ENCODE data around the gene TFIP11.

TFIP11 gene

DNA sequence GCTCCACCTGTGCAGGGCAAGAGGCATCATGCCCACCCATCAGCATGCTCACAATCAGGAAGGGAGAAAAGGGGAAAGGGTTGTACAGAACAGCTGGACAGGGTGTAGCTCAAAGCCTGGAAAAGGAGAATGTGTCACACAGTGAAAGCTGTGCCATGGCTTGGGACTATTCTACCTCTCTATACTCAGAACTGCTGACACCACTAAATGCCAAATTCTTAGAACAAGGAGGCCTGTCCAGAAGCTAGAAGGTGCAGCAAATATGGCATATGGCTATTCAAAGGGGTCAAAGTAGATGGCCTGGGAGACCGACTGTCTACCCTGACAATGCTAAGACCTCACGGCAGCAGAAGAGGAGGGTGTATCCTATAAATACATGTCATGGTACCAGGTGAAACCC is 41.5 kb downstream of the TFIP11 start:
- Histone ChIP-seq H3K9me3 (ENCODE audit: control insufficient read depth, low read depth, low read length) (no peaks in the 10 kb centered on the region), H3K27me3 (ENCODE audit: control insufficient read depth, insufficient read depth, low read length) (no peaks in the 10 kb centered on the region), H3K36me3 (ENCODE audit: control insufficient read depth, low read depth, low read length) (peaks cover 77% of the 10 kb centered on the region), H3K4me1 (ENCODE audit: control insufficient read depth, low read depth, low read length) (no peaks in the 10 kb centered on the region), H3K9ac (ENCODE audit: low read length) (no peak overlapping the region), H3K27ac (ENCODE audit: low read length) (no peak overlapping the region), H3K4me3 (ENCODE audit: low read length) (no peak overlapping the region)

DNA sequence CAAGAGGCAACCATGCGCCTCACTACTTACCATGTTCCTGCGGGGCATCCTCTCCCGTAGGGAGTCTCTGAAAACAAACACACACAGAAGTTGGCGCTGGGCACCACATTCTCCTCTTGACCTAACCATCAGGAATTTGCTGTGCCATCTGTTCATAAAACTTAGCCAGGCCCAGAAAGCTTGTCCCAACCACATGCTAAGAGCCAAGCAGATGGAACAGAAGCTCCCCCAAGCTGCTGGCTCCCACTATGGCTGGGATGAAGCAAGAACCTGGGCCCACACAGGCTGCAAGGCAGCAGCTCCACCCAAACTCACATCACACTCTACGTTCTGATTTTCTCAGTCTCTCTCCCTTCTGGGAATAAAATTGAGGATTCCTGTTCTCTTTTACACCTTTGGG is 46.1 kb downstream of the TFIP11 start:
- no peaks in the 10 kb centered on the region for H3K4me1 ChIP-seq (ENCODE audit: control insufficient read depth, low read depth, low read length)
- H3K9ac ChIP-seq (ENCODE audit: low read length): no peak overlapping the region
- H3K27me3 ChIP-seq (ENCODE audit: control insufficient read depth, insufficient read depth, low read length): no peaks in the 10 kb centered on the region

DNA sequence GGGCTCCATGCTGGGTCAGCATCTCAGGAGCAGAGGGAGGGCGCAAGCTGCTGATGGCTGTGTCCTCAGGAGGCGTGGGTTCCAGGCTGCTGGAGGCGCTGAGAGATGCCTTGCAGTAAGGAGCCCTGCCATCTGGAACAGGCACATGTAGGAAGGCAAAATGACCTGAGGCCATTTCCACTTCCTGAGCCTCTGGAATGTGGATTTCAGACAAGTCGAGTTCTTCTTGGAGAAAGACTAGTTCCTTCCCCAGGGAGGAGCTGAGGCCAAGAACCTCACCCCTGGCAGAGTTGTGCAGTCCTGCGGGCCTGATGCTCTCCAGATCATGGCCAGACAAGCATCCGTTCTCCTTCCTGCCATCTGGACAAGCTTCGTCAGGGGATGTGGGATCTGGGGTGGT is 48.0 kb downstream of the TFIP11 start:
- no peak overlapping the region for H3K9ac ChIP-seq (ENCODE audit: low read length)
- H3K27me3 ChIP-seq (ENCODE audit: control insufficient read depth, insufficient read depth, low read length): no peaks in the 10 kb centered on the region
- no peaks in the 10 kb centered on the region for H3K4me1 ChIP-seq (ENCODE audit: control insufficient read depth, low read depth, low read length)
- no peak overlapping the region for H3K27ac ChIP-seq (ENCODE audit: low read length)
- H3K4me3 ChIP-seq (ENCODE audit: low read length): no peak overlapping the region
- no peaks in the 10 kb centered on the region for H3K9me3 ChIP-seq (ENCODE audit: control insufficient read depth, low read depth, low read length)
- H3K36me3 ChIP-seq (ENCODE audit: control insufficient read depth, low read depth, low read length): peaks cover 84% of the 10 kb centered on the region

More for the DNA sequence above, 46.1 kb downstream of the TFIP11 start:
- Histone ChIP-seq H3K9me3 (ENCODE audit: control insufficient read depth, low read depth, low read length) (no peaks in the 10 kb centered on the region), H3K4me3 (ENCODE audit: low read length) (no peak overlapping the region), H3K36me3 (ENCODE audit: control insufficient read depth, low read depth, low read length) (peaks cover 88% of the 10 kb centered on the region), H3K27ac (ENCODE audit: low read length) (no peak overlapping the region)

DNA sequence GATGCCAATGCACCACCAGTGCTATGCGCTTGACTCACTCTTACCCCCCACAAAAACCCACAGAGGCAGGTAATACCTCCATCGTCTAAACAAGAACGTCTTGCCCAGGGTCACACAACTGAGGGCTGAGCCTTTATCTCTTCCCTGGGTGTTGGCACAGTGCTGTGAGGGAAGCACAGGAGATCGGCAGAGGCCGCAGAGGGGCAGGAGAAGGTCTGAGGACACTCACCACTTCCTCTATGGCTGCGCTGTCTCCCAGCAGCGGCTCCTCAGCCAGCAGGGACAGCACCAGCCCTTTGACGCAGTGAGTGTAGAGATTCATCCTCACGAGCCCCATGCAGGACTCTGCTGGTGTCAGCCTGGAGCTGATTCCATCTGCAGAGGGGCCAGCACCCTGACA is 48.6 kb downstream of the TFIP11 start:
- H3K36me3 ChIP-seq (ENCODE audit: control insufficient read depth, low read depth, low read length): peaks cover 84% of the 10 kb centered on the region
- no peaks in the 10 kb centered on the region for H3K27me3 ChIP-seq (ENCODE audit: control insufficient read depth, insufficient read depth, low read length)
- H3K4me3 ChIP-seq (ENCODE audit: low read length): no peak overlapping the region
- no peak overlapping the region for H3K9ac ChIP-seq (ENCODE audit: low read length)
- H3K9me3 ChIP-seq (ENCODE audit: control insufficient read depth, low read depth, low read length): no peaks in the 10 kb centered on the region
- no peaks in the 10 kb centered on the region for H3K4me1 ChIP-seq (ENCODE audit: control insufficient read depth, low read depth, low read length)
- H3K27ac ChIP-seq (ENCODE audit: low read length): no peak overlapping the region

DNA sequence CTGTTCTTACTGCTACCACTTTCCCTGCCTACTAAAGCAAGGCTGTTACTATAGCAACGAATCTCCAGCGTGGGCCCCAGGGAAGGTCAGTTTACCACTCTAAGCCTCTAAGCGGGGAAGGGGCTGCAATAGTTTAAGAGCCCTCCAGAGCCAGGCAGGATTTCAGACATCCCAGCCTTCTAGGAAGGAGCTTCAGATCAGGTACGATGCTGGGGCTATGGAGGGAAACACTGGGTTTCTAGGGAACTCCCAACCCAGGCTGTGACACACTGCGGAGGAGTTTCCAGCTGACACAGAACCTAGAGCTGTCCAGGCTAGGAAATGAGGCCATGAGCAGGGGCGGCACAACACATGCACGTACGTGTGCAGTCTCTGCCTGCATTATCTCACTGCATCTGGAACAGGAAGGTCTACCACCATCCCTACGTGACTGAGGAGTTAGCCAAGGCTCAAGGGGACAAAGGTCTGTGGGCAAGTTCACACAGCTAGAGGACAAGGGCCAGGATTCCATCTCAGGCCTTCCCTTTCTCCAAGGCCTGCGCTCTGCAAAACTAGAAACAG is 49.1 kb downstream of the TFIP11 start:
- no peaks in the 10 kb centered on the region for H3K9me3 ChIP-seq (ENCODE audit: control insufficient read depth, low read depth, low read length)
- no peak overlapping the region for H3K27ac ChIP-seq (ENCODE audit: low read length)
- H3K36me3 ChIP-seq (ENCODE audit: control insufficient read depth, low read depth, low read length): peaks cover 81% of the 10 kb centered on the region
- no peak overlapping the region for H3K9ac ChIP-seq (ENCODE audit: low read length)
- H3K4me3 ChIP-seq (ENCODE audit: low read length): no peak overlapping the region
- no peaks in the 10 kb centered on the region for H3K4me1 ChIP-seq (ENCODE audit: control insufficient read depth, low read depth, low read length)
- H3K27me3 ChIP-seq (ENCODE audit: control insufficient read depth, insufficient read depth, low read length): no peaks in the 10 kb centered on the region

DNA sequence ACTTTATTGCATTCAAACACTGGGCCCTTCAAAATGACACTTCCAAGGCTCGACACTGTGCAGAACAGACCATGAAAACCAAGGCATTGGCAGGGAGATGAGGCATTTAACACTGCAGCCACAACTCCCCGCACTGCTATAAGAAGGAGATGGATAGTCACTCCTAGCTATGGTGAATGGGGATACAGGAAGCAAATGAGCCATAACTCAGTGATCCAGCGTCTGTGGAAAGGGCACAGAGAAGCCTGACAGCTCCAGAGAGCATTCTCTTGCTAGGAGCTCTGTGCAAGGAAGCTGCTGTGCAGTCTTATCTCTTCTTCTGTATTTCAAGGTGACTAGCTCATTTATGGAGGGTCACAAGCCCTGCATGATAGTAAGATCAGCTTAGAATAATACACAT is 49.6 kb downstream of the TFIP11 start:
- H3K27me3 ChIP-seq (ENCODE audit: control insufficient read depth, insufficient read depth, low read length): no peaks in the 10 kb centered on the region
- no peak overlapping the region for H3K9ac ChIP-seq (ENCODE audit: low read length)
- H3K4me3 ChIP-seq (ENCODE audit: low read length): no peak overlapping the region
- no peaks in the 10 kb centered on the region for H3K4me1 ChIP-seq (ENCODE audit: control insufficient read depth, low read depth, low read length)
- no peaks in the 10 kb centered on the region for H3K9me3 ChIP-seq (ENCODE audit: control insufficient read depth, low read depth, low read length)
- H3K27ac ChIP-seq (ENCODE audit: low read length): no peak overlapping the region
- peaks cover 82% of the 10 kb centered on the region for H3K36me3 ChIP-seq (ENCODE audit: control insufficient read depth, low read depth, low read length)

DNA sequence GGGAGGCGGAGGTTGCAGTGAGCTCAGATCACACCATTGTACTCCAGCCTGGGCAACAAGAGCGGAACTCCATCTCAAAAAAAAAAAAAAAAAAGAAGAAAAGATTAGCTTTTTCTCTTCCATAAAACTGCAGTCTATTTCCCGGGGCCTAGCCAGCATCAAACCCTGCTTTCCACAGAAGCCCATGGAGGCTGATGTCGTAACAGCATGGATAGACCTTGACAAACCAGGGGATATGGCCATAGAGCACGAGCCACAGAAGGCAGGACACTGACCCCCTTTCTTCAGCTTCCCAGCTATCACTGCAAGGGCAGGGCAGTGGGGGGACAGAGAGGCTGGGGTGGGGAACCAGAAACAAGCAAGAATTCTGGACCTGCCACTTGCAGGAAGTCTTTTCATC is 50.2 kb downstream of the TFIP11 start:
- Histone ChIP-seq H3K9me3 (ENCODE audit: control insufficient read depth, low read depth, low read length) (no peaks in the 10 kb centered on the region), H3K27me3 (ENCODE audit: control insufficient read depth, insufficient read depth, low read length) (no peaks in the 10 kb centered on the region), H3K4me3 (ENCODE audit: low read length) (no peak overlapping the region), H3K9ac (ENCODE audit: low read length) (no peak overlapping the region), H3K4me1 (ENCODE audit: control insufficient read depth, low read depth, low read length) (no peaks in the 10 kb centered on the region), H3K36me3 (ENCODE audit: control insufficient read depth, low read depth, low read length) (peaks cover 81% of the 10 kb centered on the region), H3K27ac (ENCODE audit: low read length) (no peak overlapping the region)

DNA sequence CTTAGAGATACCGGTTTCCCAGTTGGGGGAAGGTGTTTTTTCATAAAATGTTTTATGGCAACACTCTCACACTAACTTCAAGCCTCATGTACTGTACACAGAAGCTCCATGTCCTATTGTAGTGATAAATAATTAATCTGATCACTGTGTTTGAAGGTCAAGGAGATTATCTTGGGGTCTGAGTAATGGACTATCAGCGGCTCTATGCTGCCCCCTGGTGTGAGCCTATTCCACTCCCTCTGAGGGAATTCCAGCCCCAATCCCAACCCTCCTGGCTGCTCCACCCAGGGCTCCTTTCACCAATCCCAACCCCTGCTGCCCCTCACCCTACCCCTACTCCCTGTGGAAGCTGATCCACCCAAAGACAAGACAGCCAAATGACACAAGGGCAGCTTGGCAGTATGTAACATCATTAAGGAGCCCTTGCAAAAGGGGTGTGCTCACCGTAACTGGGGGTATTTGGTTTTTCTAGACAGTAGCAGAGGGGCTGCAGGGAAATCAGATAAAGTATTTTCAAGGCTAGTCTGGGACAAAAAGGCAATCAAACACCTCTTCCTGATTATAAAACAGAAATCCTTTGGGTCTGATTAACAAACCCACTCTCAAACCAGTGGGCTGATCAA is 51.0 kb downstream of the TFIP11 start:
- H3K27me3 ChIP-seq (ENCODE audit: control insufficient read depth, insufficient read depth, low read length): no peaks in the 10 kb centered on the region
- no peak overlapping the region for H3K9ac ChIP-seq (ENCODE audit: low read length)
- peaks cover 74% of the 10 kb centered on the region for H3K36me3 ChIP-seq (ENCODE audit: control insufficient read depth, low read depth, low read length)
- H3K27ac ChIP-seq (ENCODE audit: low read length): no peak overlapping the region
- H3K4me1 ChIP-seq (ENCODE audit: control insufficient read depth, low read depth, low read length): no peaks in the 10 kb centered on the region
- no peak overlapping the region for H3K4me3 ChIP-seq (ENCODE audit: low read length)
- H3K9me3 ChIP-seq (ENCODE audit: control insufficient read depth, low read depth, low read length): no peaks in the 10 kb centered on the region

DNA sequence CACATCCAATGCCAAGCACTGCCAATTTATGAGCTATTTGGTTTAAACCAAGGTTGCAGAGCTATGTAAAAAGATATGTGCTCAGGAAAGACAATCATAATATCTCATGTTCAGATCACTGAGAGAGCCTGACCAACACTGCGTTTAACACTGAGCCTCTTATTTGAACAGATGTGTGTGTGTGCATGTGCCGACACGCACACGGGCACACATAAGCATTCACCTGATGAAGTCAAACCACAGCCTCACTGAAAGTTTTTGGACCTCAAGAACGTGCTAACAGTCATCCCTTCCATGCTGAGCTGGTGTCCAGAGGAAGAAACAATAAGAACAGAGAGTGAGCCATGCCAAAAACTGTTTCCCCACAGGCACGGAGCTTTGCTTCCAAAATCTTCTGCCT is 52.1 kb downstream of the TFIP11 start:
- H3K9me3 ChIP-seq (ENCODE audit: control insufficient read depth, low read depth, low read length): no peaks in the 10 kb centered on the region
- H3K27ac ChIP-seq (ENCODE audit: low read length): no peak overlapping the region
- H3K9ac ChIP-seq (ENCODE audit: low read length): no peak overlapping the region
- H3K4me1 ChIP-seq (ENCODE audit: control insufficient read depth, low read depth, low read length): no peaks in the 10 kb centered on the region
- no peaks in the 10 kb centered on the region for H3K27me3 ChIP-seq (ENCODE audit: control insufficient read depth, insufficient read depth, low read length)
- no peak overlapping the region for H3K4me3 ChIP-seq (ENCODE audit: low read length)
- H3K36me3 ChIP-seq (ENCODE audit: control insufficient read depth, low read depth, low read length): peaks cover 67% of the 10 kb centered on the region

DNA sequence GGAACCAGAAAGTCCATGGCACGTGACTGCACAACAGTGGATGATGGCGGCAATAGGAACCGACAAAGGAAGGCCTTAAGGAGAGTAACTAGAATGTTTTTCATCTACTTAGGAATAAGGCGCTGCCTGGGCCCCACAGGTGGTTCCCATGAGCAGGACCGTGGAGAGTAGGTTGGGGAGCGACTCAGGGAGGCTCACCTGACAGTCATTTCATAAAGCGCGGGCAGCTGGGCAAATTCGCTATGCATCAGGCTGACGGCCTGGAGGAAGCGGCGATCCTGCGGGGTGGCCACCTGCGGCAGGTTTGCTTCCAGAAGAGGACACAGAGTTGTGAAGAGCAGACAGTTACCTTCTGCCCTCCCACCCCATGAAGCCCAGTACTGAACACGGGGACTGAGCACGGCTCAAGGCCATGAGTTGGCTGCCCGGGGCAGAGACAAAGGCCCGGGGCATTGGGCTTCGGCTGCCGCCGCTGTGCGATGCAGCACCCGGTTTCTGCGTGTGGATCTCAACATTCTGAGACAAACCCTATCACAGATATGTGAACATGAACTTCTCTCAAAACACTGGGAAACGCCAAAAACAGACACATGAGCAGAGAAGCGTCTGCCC is 54.5 kb downstream of the TFIP11 start:
- no peaks in the 10 kb centered on the region for H3K27me3 ChIP-seq (ENCODE audit: control insufficient read depth, insufficient read depth, low read length)
- no peak overlapping the region for H3K9ac ChIP-seq (ENCODE audit: low read length)
- H3K4me1 ChIP-seq (ENCODE audit: control insufficient read depth, low read depth, low read length): no peaks in the 10 kb centered on the region
- H3K9me3 ChIP-seq (ENCODE audit: control insufficient read depth, low read depth, low read length): no peaks in the 10 kb centered on the region
- no peak overlapping the region for H3K4me3 ChIP-seq (ENCODE audit: low read length)
- H3K27ac ChIP-seq (ENCODE audit: low read length): no peak overlapping the region
- peaks cover 57% of the 10 kb centered on the region for H3K36me3 ChIP-seq (ENCODE audit: control insufficient read depth, low read depth, low read length)

DNA sequence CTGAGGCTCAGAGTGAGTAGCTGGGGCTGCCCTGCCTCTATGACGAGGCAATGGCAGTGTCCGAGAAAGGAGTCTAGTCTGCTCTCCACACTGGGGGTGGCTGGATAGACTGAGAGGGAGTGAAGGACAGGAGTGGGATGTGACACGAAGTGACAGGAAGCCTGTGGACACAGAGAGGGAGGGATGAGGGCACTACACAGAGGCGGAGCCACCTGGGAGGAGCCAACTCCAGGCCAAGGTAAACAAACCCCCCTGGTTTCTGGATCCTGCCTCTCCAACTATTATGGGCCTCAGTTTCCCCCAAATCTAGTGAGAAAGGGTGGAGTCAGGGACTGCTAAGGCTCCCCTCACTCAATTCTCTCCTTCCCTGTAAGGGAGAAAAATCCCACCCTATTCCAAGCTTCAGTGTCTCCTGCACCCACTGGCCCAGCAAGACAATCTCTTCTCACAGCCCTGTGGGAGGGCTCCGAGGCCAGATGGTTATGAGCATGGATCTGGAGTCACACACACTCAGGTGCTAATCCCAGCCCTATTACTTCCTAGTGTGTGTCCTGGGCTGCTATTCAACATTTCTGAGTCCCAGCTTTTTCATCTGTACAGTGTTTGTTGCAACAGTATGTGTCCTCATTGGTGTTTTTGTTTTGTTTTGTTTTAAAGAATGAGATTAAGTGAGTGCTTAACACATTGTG is 58.3 kb downstream of the TFIP11 start:
- Histone ChIP-seq H3K27me3 (ENCODE audit: control insufficient read depth, insufficient read depth, low read length) (no peaks in the 10 kb centered on the region), H3K27ac (ENCODE audit: low read length) (no peak overlapping the region), H3K36me3 (ENCODE audit: control insufficient read depth, low read depth, low read length) (peaks cover 49% of the 10 kb centered on the region), H3K9me3 (ENCODE audit: control insufficient read depth, low read depth, low read length) (no peaks in the 10 kb centered on the region), H3K4me3 (ENCODE audit: low read length) (no peak overlapping the region), H3K9ac (ENCODE audit: low read length) (no peak overlapping the region), H3K4me1 (ENCODE audit: control insufficient read depth, low read depth, low read length) (no peaks in the 10 kb centered on the region)
